ENCODE results near the gene HOXA6.

Gene HOXA6

GRCh38 chr7:27166531-27167505 lies 19.2 kb upstream of the HOXA6 start:
- Histone ChIP-seq H3K4me3 (ENCODE audit: low read depth in 1 of 5, low read length in 5 of 5) (peak overlapping the region; percentile 48 to 81 (median 81)), H3K4me1 (ENCODE audit: control insufficient read depth in 5 of 5, insufficient read depth in 5 of 5, low read length in 5 of 5) (peaks cover 0 to 95% (median 85%) of the 10 kb centered on the region in 5 donors), H3K9me3 (ENCODE audit: control insufficient read depth in 5 of 5, low read length in 5 of 5) (no peaks in the 10 kb centered on the region), H3K36me3 (ENCODE audit: control insufficient read depth in 5 of 5, insufficient read depth in 5 of 5, low read length in 5 of 5) (no peaks in the 10 kb centered on the region), H3K27ac (ENCODE audit: low read depth, low read length) (peak overlapping the region; percentile 98), H3K27me3 (ENCODE audit: control insufficient read depth in 5 of 5, insufficient read depth in 4 of 5, low read length in 5 of 5) (peaks cover 0 to 15% (median 3%) of the 10 kb centered on the region in 5 donors), H3K9ac (ENCODE audit: low read length in 5 of 5) (peak overlapping the region; percentile 51 to 89 (median 79))

- peak overlapping the region; percentile 98 for H3K27ac ChIP-seq (ENCODE audit: low read depth, low read length)
- no peaks in the 10 kb centered on the region for H3K36me3 ChIP-seq (ENCODE audit: control insufficient read depth in 5 of 5, insufficient read depth in 5 of 5, low read length in 5 of 5)
- H3K27me3 ChIP-seq (ENCODE audit: control insufficient read depth in 5 of 5, insufficient read depth in 4 of 5, low read length in 5 of 5): peaks cover 0 to 10% (median 3%) of the 10 kb centered on the region in 5 donors
- no peaks in the 10 kb centered on the region for H3K9me3 ChIP-seq (ENCODE audit: control insufficient read depth in 5 of 5, low read length in 5 of 5)
- H3K4me3 ChIP-seq (ENCODE audit: low read depth in 1 of 5, low read length in 5 of 5): peak overlapping the region; percentile 74 to 81 (median 81)
- peaks cover 0 to 92% (median 83%) of the 10 kb centered on the region in 5 donors for H3K4me1 ChIP-seq (ENCODE audit: control insufficient read depth in 5 of 5, insufficient read depth in 5 of 5, low read length in 5 of 5)
- H3K9ac ChIP-seq (ENCODE audit: low read length in 5 of 5): peak overlapping the region; percentile 48 to 89 (median 79)
These were observed 18.5 kb upstream of the HOXA6 start for GRCh38 chr7:27165996-27166530.

DNA sequence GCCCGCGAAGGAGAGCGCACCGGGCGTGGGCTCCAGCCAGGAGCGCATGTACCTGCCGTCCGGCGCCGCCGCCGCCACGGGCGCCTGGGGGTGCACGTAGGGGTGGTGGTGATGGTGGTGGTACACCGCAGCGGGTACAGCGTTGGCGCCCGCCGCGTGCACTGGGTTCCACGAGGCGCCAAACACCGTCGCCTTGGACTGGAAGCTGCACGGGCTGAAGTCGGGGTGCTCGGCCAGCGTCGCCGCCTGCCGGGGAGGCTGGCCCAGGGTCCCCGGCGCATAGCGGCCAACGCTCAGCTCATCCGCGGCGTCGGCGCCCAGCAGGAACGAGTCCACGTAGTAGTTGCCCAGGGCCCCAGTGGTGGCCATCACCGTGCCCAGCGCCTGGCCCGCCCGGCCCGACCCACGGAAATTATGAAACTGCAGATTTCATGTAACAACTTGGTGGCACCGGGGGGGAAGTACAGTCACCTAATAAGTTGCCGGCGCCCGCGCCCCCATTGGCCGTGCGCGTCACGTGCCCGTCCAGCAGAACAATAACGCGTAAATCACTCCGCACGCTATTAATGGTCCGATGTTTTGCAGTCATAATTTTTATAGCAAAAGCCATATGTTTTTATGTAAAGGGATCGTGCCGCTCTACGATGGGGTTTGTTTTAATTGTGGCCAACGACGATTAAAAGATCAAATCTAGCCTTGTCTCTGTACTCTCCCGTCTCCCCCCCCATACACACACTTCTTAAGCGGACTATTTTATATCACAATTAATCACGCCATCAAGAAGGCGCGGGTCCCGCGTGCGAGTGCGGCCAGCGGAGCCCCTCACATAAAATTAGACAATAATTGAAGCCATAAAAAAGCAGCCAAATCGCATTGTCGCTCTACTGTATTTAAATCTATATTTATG lies 17.8 kb upstream of the HOXA6 start, which contains the start of gene HOXA9:
TSS of gene HOXA9 (minus strand) at position 449 of the 907 bp plus-strand sequence. CDS start at position 369, 80 bp downstream.
- H3K9ac ChIP-seq (ENCODE audit: low read length in 5 of 5): peak within 1 kb of the TSS; percentile 48 to 89 (median 79)
- H3K27ac ChIP-seq (ENCODE audit: low read depth, low read length): peak within 1 kb of the TSS; percentile 98
- H3K4me1 ChIP-seq (ENCODE audit: control insufficient read depth in 5 of 5, insufficient read depth in 5 of 5, low read length in 5 of 5): peaks cover 0 to 93% (median 91%) of the 10 kb centered on the region in 5 donors
- peak within 1 kb of the TSS; percentile 78 to 81 (median 81) for H3K4me3 ChIP-seq (ENCODE audit: low read depth in 1 of 5, low read length in 5 of 5)
- H3K27me3 ChIP-seq (ENCODE audit: control insufficient read depth in 5 of 5, insufficient read depth in 4 of 5, low read length in 5 of 5): peaks cover 0 to 10% (median 3%) of the 10 kb centered on the region in 5 donors
- H3K9me3 ChIP-seq (ENCODE audit: control insufficient read depth in 5 of 5, low read length in 5 of 5): no peaks in the 10 kb centered on the region
- H3K36me3 ChIP-seq (ENCODE audit: control insufficient read depth in 5 of 5, insufficient read depth in 5 of 5, low read length in 5 of 5): no peaks in the 10 kb centered on the region

DNA sequence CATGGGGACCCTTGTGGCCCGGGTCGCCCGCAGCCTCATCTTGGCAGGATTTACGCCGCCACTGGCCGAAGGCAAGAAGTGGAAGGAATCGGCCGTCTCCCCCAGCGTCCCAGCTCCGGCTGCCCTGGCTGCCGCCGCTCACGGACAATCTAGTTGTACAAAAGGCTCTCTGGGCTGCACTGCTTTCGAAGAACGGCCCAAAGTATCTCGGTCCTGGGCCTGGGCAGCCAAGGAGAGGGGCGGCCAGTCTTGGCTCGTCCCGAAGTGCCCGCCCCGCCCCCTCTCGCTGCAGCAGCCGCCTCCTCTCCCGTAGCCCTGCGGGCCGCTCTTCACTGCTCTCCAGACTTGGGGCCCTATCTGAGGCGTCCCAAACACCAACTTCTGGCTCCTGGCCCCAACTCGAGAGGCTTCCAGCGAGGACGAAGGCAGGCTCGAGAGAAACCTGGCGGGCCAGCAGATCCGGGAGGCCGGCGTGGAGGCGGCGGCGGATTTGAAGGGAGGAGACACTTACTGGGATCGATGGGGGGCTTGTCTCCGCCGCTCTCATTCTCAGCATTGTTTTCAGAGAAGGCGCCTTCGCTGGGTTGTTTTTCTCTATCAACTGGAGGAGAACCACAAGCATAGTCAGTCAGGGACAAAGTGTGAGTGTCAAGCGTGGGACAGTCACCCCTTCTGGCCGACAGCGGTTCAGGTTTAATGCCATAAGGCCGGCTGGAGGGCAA lies 17.0 kb upstream of the HOXA6 start:
- Histone ChIP-seq H3K4me3 (ENCODE audit: low read depth in 1 of 5, low read length in 5 of 5) (peak overlapping the region; percentile 80 to 84 (median 81)), H3K4me1 (ENCODE audit: control insufficient read depth in 5 of 5, insufficient read depth in 5 of 5, low read length in 5 of 5) (peaks cover 0 to 94% (median 92%) of the 10 kb centered on the region in 5 donors), H3K36me3 (ENCODE audit: control insufficient read depth in 5 of 5, insufficient read depth in 5 of 5, low read length in 5 of 5) (no peaks in the 10 kb centered on the region), H3K9me3 (ENCODE audit: control insufficient read depth in 5 of 5, low read length in 5 of 5) (no peaks in the 10 kb centered on the region), H3K27me3 (ENCODE audit: control insufficient read depth in 5 of 5, insufficient read depth in 4 of 5, low read length in 5 of 5) (peaks cover 0 to 10% (median 2%) of the 10 kb centered on the region in 5 donors), H3K27ac (ENCODE audit: low read depth, low read length) (peak overlapping the region; percentile 98), H3K9ac (ENCODE audit: low read length in 5 of 5) (peak overlapping the region; percentile 6 to 89 (median 79))

- peaks cover 0 to 11% (median 0%) of the 10 kb centered on the region in 5 donors for H3K27me3 ChIP-seq (ENCODE audit: control insufficient read depth in 5 of 5, insufficient read depth in 4 of 5, low read length in 5 of 5)
- H3K9me3 ChIP-seq (ENCODE audit: control insufficient read depth in 5 of 5, low read length in 5 of 5): no peaks in the 10 kb centered on the region
- peak overlapping the region; percentile 98 for H3K27ac ChIP-seq (ENCODE audit: low read depth, low read length)
- peak overlapping the region; percentile 6 to 89 (median 73) for H3K9ac ChIP-seq (ENCODE audit: low read length in 5 of 5)
- peaks cover 0 to 90% (median 86%) of the 10 kb centered on the region in 5 donors for H3K4me1 ChIP-seq (ENCODE audit: control insufficient read depth in 5 of 5, insufficient read depth in 5 of 5, low read length in 5 of 5)
- no peaks in the 10 kb centered on the region for H3K36me3 ChIP-seq (ENCODE audit: control insufficient read depth in 5 of 5, insufficient read depth in 5 of 5, low read length in 5 of 5)
- H3K4me3 ChIP-seq (ENCODE audit: low read depth in 1 of 5, low read length in 5 of 5): peak overlapping the region; percentile 80 to 84 (median 81)
These were observed 16.4 kb upstream of the HOXA6 start for GRCh38 chr7:27164045-27164366.

DNA sequence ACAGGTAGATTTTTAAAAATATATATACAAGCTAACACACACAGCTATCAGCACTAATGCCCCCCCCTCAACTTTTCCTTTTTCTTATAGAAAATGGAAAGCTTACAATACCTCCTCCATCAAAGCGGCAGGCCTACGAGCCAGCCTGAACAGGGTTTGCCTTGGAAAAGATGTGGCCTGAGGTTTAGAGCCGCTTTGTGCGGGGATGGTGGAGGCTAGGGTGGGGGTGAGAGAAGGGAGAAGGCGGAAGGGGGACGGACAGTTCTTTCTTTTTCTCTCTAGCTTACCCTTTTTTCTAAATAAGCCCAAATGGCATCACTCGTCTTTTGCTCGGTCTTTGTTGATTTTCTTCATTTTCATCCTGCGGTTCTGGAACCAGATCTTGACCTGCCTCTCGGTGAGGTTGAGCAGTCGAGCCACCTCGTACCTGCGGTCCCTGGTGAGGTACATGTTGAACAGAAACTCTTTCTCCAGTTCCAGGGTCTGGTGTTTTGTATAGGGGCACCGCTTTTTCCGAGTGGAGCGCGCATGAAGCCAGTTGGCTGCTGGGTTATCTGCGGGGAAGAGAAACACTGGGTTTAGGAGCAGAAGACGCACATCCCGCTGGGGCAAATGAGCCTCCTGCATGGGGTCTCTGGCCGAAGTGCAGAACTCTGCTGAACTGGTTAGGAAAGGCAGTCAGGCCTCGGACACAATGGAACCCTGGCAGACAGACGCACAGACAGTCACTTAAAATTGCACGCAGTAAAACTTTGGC lies 15.9 kb upstream of the HOXA6 start:
- no peaks in the 10 kb centered on the region for H3K36me3 ChIP-seq (ENCODE audit: control insufficient read depth in 5 of 5, insufficient read depth in 5 of 5, low read length in 5 of 5)
- H3K4me3 ChIP-seq (ENCODE audit: low read depth in 1 of 5, low read length in 5 of 5): peak overlapping the region; percentile 80 to 84 (median 81)
- no peaks in the 10 kb centered on the region for H3K9me3 ChIP-seq (ENCODE audit: control insufficient read depth in 5 of 5, low read length in 5 of 5)
- peaks cover 0 to 10% (median 0%) of the 10 kb centered on the region in 5 donors for H3K27me3 ChIP-seq (ENCODE audit: control insufficient read depth in 5 of 5, insufficient read depth in 4 of 5, low read length in 5 of 5)
- H3K9ac ChIP-seq (ENCODE audit: low read length in 5 of 5): peak overlapping the region; percentile 6 to 89 (median 73)
- peak overlapping the region; percentile 98 for H3K27ac ChIP-seq (ENCODE audit: low read depth, low read length)
- H3K4me1 ChIP-seq (ENCODE audit: control insufficient read depth in 5 of 5, insufficient read depth in 5 of 5, low read length in 5 of 5): peaks cover 0 to 84% (median 81%) of the 10 kb centered on the region in 5 donors

DNA sequence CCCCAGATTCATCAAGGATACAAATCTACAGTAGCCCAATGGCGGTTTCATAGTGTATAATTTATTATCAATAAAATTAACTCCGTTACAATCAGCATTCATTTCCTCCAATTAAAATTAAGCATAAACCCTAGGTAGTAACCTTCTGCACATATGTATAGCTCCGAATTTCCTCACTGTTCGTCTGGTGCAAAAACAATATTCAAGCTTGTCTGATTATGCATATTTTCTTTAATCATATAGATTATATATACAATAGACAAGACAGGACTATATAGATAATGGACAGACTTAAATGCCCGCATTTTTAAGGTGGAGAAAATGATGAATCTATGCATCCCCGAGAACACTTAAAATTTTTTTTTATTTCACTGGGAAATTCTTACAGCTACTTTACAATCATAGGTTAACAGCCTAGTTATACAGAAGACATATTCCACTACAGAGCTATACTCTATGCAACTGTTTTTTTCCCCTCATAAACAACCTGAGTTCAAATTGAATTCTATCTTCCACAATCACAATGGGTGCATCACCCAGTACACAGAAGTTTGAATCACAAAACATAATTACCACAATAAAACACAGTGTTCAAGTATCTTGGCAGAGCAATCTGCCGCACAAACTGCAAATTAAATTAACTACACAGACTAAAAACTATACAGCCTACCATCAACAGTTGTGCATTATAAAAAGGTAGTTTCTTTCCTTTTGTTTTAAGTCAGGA lies 15.2 kb upstream of the HOXA6 start:
- Histone ChIP-seq H3K9ac (ENCODE audit: low read length in 5 of 5) (peak overlapping the region in 2 of 5 donors; percentile 88 to 89), H3K4me1 (ENCODE audit: control insufficient read depth in 5 of 5, insufficient read depth in 5 of 5, low read length in 5 of 5) (peaks cover 0 to 77% (median 73%) of the 10 kb centered on the region in 5 donors), H3K9me3 (ENCODE audit: control insufficient read depth in 5 of 5, low read length in 5 of 5) (no peaks in the 10 kb centered on the region), H3K36me3 (ENCODE audit: control insufficient read depth in 5 of 5, insufficient read depth in 5 of 5, low read length in 5 of 5) (no peaks in the 10 kb centered on the region), H3K4me3 (ENCODE audit: low read depth in 1 of 5, low read length in 5 of 5) (peak overlapping the region in 4 of 5 donors; percentile 80 to 84 (median 81)), H3K27ac (ENCODE audit: low read depth, low read length) (peak overlapping the region; percentile 98), H3K27me3 (ENCODE audit: control insufficient read depth in 5 of 5, insufficient read depth in 4 of 5, low read length in 5 of 5) (peaks cover 0 to 8% (median 0%) of the 10 kb centered on the region in 5 donors)
